ENCODE results near the gene REXO1. TPM values are rescaled to one million over a fixed set of nuclear protein-coding genes. Genes with fewer than 3 reads are reported as not detected.

REXO1 gene
- total and polyA plus RNA-seq, 2 of the 13 experiments (the other 11 are each of a cell fraction or from before 2014, with no cell fraction given), result 5.0 to 11.2 TPM

- no peak overlapping the region for H3K4me2 ChIP-seq (ENCODE audit: low read depth, low read length)
- in situ Hi-C loops (cut with HindIII; ENCODE audit: extremely low pct_ligation_motif_present, low pct_unique_long_range_greater_than_20kb) (no loop called here), intact Hi-C loops (cut with micrococcal nuclease; ENCODE audit: unreplicated experiment) (no loop called here)
- no peaks in the 10 kb centered on the region for H3K27me3 ChIP-seq (ENCODE audit: control insufficient read depth in 1 of 2, insufficient read depth in 2 of 2, low read length in 2 of 2)
- peaks cover 40% of the 10 kb centered on the region for H4K20me1 ChIP-seq (ENCODE audit: insufficient read depth, low read length)
- no peak overlapping the region for H2AFZ ChIP-seq (ENCODE audit: low read length)
- DNase-seq (ENCODE audit: low spot score) (no peak), FAIRE-seq (no peak), ATAC-seq (no peak)
- peak overlapping the region; percentile 13 for H3K27ac ChIP-seq (ENCODE audit: extremely low read length, insufficient read depth, low read length)
- 97% methylated on average over 37 of the region's 37 CpGs for WGBS (ENCODE audit: low lambda C conversion rate)
- no peaks in the 10 kb centered on the region for H3K9me3 ChIP-seq (ENCODE audit: low read length)
- H3K4me1 ChIP-seq (ENCODE audit: insufficient read depth, low read length), result peaks cover 36% of the 10 kb centered on the region
- BruUV-seq (replicated peaks), result no TSS peak
- no peak overlapping the region for H3K9ac ChIP-seq (ENCODE audit: insufficient read depth, low read depth, low read length)
- POLR2A ChIA-PET, result no interaction called here
- H3K4me3 ChIP-seq (replicated peaks in 1 of 3; ENCODE audit: insufficient read depth in 1 of 3, low read depth in 2 of 3, low read length in 3 of 3), result no peak overlapping the region
- peaks cover 33% of the 10 kb centered on the region for H3K79me2 ChIP-seq (ENCODE audit: insufficient read depth, low read length)
- CTCF ChIA-PET (ENCODE audit: low intra/inter-chr PET ratio, low total read pairs), result no interaction called here
- 0 out of 5 replicates have a peak, but pooled peaks cover 2 to 3% of the 10 kb centered on the region in 2 experiments for H3K36me3 ChIP-seq (replicated peaks in 1 of 2; ENCODE audit: control insufficient read depth in 1 of 2, insufficient read depth in 2 of 2, low read length in 2 of 2)
- no peak for TF ChIP-seq ZNF496 (CRISPR knock-in tag; IDR thresholded peaks at IDR 0.05; ENCODE audit: insufficient replicate concordance)
- TF ChIP-seq CSRNP1 (CRISPR knock-in tag; IDR thresholded peaks at IDR 0.05), result no peak
- TF ChIP-seq ZNF547 (CRISPR knock-in tag; IDR thresholded peaks at IDR 0.05), result no peak
- TF ChIP-seq ZNF598 (CRISPR knock-in tag; IDR thresholded peaks at IDR 0.05; ENCODE audit: borderline replicate concordance), result no peak
- TF ChIP-seq ZBTB34 (CRISPR knock-in tag; IDR thresholded peaks at IDR 0.05), result no peak
- TF ChIP-seq KDM4B (CRISPR knock-in tag; IDR thresholded peaks at IDR 0.05), result no peak
- TF ChIP-seq KDM5B (CRISPR knock-in tag; IDR thresholded peaks at IDR 0.05; ENCODE audit: borderline replicate concordance), result no peak
- no peak for TF ChIP-seq ARID5B (CRISPR knock-in tag; IDR thresholded peaks at IDR 0.05)
- TF ChIP-seq CBX2 (IDR thresholded peaks at IDR 0.05; ENCODE audit: low read depth, low read length), result no peak
- no peak for TF ChIP-seq CBX2 (CRISPR knock-in tag; IDR thresholded peaks at IDR 0.05; ENCODE audit: low read depth)
- TF ChIP-seq ZNF18 (CRISPR knock-in tag; IDR thresholded peaks at IDR 0.05; ENCODE audit: insufficient replicate concordance), result no peak
- no peak for TF ChIP-seq MLXIP (CRISPR knock-in tag; IDR thresholded peaks at IDR 0.05; ENCODE audit: borderline replicate concordance)
- TF ChIP-seq SUZ12 (IDR thresholded peaks at IDR 0.05; ENCODE audit: low read depth, low read length), result no peak
These were observed 6.3 kb upstream of the REXO1 start for GRCh38 chr19:1854542-1855039.

Measured in HepG2 (cell line).